ENCODE results near the gene ERN2.

DNA sequence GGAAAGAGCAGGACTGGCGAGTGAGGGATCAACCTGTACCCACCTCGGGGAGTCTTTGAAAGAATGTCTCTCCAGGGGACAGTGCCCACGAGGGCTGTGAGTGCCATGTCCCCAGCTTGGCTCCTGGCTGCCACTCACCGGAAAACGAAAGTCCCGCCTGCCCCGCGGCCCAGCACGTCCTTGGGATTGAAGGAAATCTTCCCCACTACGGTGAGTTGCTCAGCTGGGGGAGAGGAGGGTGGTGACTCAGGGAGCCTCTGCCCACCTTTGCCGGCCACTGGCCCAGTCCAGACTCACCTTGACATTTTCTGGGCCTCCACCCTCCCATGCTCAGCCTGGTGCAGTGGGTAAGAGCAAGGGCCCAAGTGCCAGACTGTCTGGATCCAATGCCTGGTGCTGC is 17.3 kb downstream of the ERN2 start:
- no peak for TF ChIP-seq HDAC2 (CRISPR knock-in tag; IDR thresholded peaks at IDR 0.05)
- TF ChIP-seq RORA (CRISPR knock-in tag; IDR thresholded peaks at IDR 0.05), result no peak
- TF ChIP-seq EZH2 (conservative IDR thresholded peaks at IDR 0.05; ENCODE audit: low read depth, low read length), result no peak
- TF ChIP-seq TGIF2 (CRISPR knock-in tag; IDR thresholded peaks at IDR 0.05), result no peak

Measured in HepG2 (cell line).